Measurements from ENCODE around the gene HNF1B.

- no peak for TF ChIP-seq GATA3 (IDR thresholded peaks at IDR 0.05; ENCODE audit: low read depth, low read length)
- TF ChIP-seq GATA2 (IDR thresholded peaks at IDR 0.05; ENCODE audit: low read depth, low read length) = no peak
Observed at GRCh38 chr17:37676115-37676925, 68.5 kb downstream of the HNF1B start.
